Heart left ventricle (tissue), 16 donors: ENCODE measurements around the gene PCARE. TPM values are rescaled to one million over a fixed set of nuclear protein-coding genes. Genes with fewer than 3 reads are reported as not detected.
"Not testable (repeated sequence)": the region's sequence is repeated elsewhere in the genome, so short reads cannot be mapped to it uniquely, and the experiment has no call there.

Experiments used
- ATAC-seq, 4 donors: fragments of 200-7000 bp; cut with Tn5 transposase; one replicate each; pipeline ENCODE4 v1.9.1; 2020 to 2022; ENCODE audit warnings: moderate library complexity in 4 of 4, mild to moderate bottlenecking in 3 of 4, moderate number of reproducible peaks in 1 of 4
- DNase-seq, 5 donors: peaks; one replicate each; pipeline ENCODE4 v3.0.0-alpha.2; 2020
- H3K27ac ChIP-seq, 12 donors: fragments of 200-600 bp; sonication (generic) in 4 of 12; one replicate each; pipeline versions ENCODE4 v1.5.0 to v1.8.0; 2016 to 2022; ENCODE audit warnings: mild to moderate bottlenecking in 2 of 12
- H3K27me3 ChIP-seq, 9 donors: fragments of 200-600 bp; sonication (generic) in 2 of 9; one replicate each; pipeline versions ENCODE4 v1.5.1 to v1.8.0; 2016 to 2022; ENCODE audit warnings: mild to moderate bottlenecking in 3 of 9
- H3K36me3 ChIP-seq, 9 donors: fragments of 200-600 bp; sonication (generic) in 2 of 9; one replicate each; pipeline versions ENCODE4 v1.5.0 to v1.8.0; 2018 to 2022; ENCODE audit warnings: mild to moderate bottlenecking in 2 of 9
- H3K4me1 ChIP-seq, 12 donors: fragments of 200-600 bp; sonication (generic) in 4 of 12; one replicate each; pipeline versions ENCODE4 v1.5.0 to v1.8.0; 2016 to 2022; ENCODE audit warnings: mild to moderate bottlenecking in 3 of 12
- H3K4me3 ChIP-seq, 12 donors: fragments of 200-600 bp; sonication (generic) in 4 of 12; one replicate each; pipeline versions ENCODE4 v1.5.0 to v1.8.0; 2017 to 2022; ENCODE audit warnings: mild to moderate bottlenecking in 9 of 12, moderate library complexity in 4 of 12
- H3K9me3 ChIP-seq, 12 donors: fragments of 200-600 bp; sonication (generic) in 4 of 12; one replicate each; pipeline versions ENCODE4 v1.5.0 to v1.8.0; 2016 to 2022; ENCODE audit warnings: mild to moderate bottlenecking in 1 of 12
- CTCF ChIP-seq, 12 donors: fragments of 200-600 bp; sonication (generic) in 4 of 12; IDR thresholded peaks; one replicate each; pipeline versions ENCODE4 v1.5.0 to v1.8.0; 2018 to 2022; ENCODE audit warnings: antibody characterized with exemption in 12 of 12, mild to moderate bottlenecking in 5 of 12
- POLR2A ChIP-seq, 2 donors: fragments of 450-650 bp; IDR thresholded peaks; one replicate each; pipeline ENCODE4 v1.6.1; 2017; ENCODE audit warnings: antibody characterized with exemption in 2 of 2, mild to moderate bottlenecking in 2 of 2, moderate library complexity in 2 of 2
- WGBS, 4 donors: extraction: QIAGEN DNeasy Blood & Tissue Kit in 2 of 4; methylation state at CpG; one replicate each; pipeline versions ENCODE4 v1.1.5 to v1.1.7; 2013 to 2018; 5-methylcytosine and 5-hydroxymethylcytosine counted together
- intact Hi-C, 10 donors: fragments of 100-400 bp; cut with DNase I; formaldehyde crosslinking; loops; one replicate each; pipeline versions ENCODE4 v1.11.1 to v1.14.2; 2022
- polyA plus RNA-seq, 2 donors: library from polyadenylated mRNA; stranded (reverse); fragments of 200-250 nt; gene quantifications; one replicate each; pipeline ENCODE4 v1.2.3, GENCODE V29; 2013
- total RNA-seq, 9 donors: library from RNA; depleted of rRNA in 2 of 9; stranded (reverse); fragments of >200 nt in 2 of 9; fragmentation: NEBNext Ultra II Directional in 3 of 9; extraction: Animal tissue kit (Norgen Biotek cat#: 25700) in 3 of 9; gene quantifications; one replicate each; pipeline versions ENCODE4 v1.1.0 to v1.2.4, GENCODE V29; 2016 to 2023
- donor health status: ischemic (EF 13 %, LVEDD 7.1; RV severe dilation, severe dysfunction).
- donor health status: healthy with polysubstance abuse.
- donor health status: DM: no; HTN: yes; CAD: no.
- donor health status: DM: no; HTN: no; CAD: no.
- donor health status: ischemic (EF 25% LVEDD 6.9; RV normal size, moderate dysfunction).
- donor health status: ischemic (EF 25% LVEDD 5.7; RV mildly dilated, moderate dysfunction).
- donor health status: healthy.
- donor health status: DM: yes; HTN: yes; CAD: no.
- donor health status: ischemic (EF 35%, LVEDD 5.7; RV mildly dilated, moderate dysfunction).
- donor health status: nonischemic (EF 11% LVEDD 7.7; RV severe dilation, severe dysfunction).
- donor health status: DM: yes; HTN: yes; CAD: no.
- donor health status: PGD.
- donor health status: ischemic (EF 29% LVEDD 5.4; RV normal size, mild dysfunction).
- donor health status: nonischemic (EF 23%, LVEDD 6.1; RV moderate dilation, normal function).

The PCARE gene
- total and polyA plus RNA-seq, 11 donors: 0.10 to 2.4 (median 0.87) TPM

GRCh38 chr2:29097569-29097968, 23.2 kb upstream of the PCARE start:
- Histone ChIP-seq H3K4me1 (no peaks in the 10 kb centered on the region), H3K27ac (no peak overlapping the region), H3K4me3 (no peak overlapping the region), H3K36me3 (no peaks in the 10 kb centered on the region), H3K9me3 (no peaks in the 10 kb centered on the region), H3K27me3 (no peaks in the 10 kb centered on the region)
- 70 to 82% (median 78%) methylated on average over 6 of the region's 6 CpGs for WGBS, 4 donors
- DNase-seq (no peak), ATAC-seq (no peak)
- TF ChIP-seq CTCF (IDR thresholded peaks at IDR 0.05) (no peak), POLR2A (IDR thresholded peaks at IDR 0.05) (no peak)
- intact Hi-C loops: no loop called here

GRCh38 chr2:29096969-29097368, 22.6 kb upstream of the PCARE start:
- 88 to 91% (median 90%) methylated on average over 8 of the region's 8 CpGs for WGBS, 4 donors
- no peak for TF ChIP-seq POLR2A (IDR thresholded peaks at IDR 0.05)
- TF ChIP-seq CTCF (IDR thresholded peaks at IDR 0.05): no peak
- no peak overlapping the region for H3K27ac ChIP-seq
- H3K27me3 ChIP-seq: no peaks in the 10 kb centered on the region
- no peak for ATAC-seq
- no peaks in the 10 kb centered on the region for H3K36me3 ChIP-seq
- H3K4me3 ChIP-seq: no peak overlapping the region
- H3K9me3 ChIP-seq: no peaks in the 10 kb centered on the region
- H3K4me1 ChIP-seq: no peaks in the 10 kb centered on the region
- no peak for DNase-seq
- intact Hi-C loops: no loop called here

DNA sequence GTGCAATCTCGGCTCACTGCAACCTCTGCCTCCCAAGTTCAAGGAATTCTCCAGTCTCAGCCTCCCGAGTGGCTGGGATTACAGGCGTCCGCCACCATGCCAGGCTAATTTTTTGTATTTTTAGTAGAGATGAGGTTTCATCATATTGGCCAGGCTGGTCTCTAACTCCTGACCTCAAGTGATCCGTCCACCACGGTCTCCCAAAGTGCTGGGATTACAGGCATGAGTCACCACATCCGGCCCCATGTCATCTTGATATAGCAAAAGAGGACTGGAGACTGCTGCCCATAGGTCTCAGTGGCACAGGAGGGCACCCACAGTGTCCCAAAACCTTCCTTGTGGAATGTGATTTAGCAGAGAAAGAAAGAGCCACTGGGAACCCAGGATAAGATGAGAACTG, 16.0 kb upstream of the PCARE start:
- ATAC-seq, H3K27ac ChIP-seq, DNase-seq, H3K36me3 ChIP-seq, H3K4me3 ChIP-seq, intact Hi-C loops, H3K9me3 ChIP-seq, H3K27me3 ChIP-seq, H3K4me1 ChIP-seq: not testable (repeated sequence)
- 80 to 89% (median 84%) methylated on average over 7 of the region's 7 CpGs for WGBS, 4 donors

GRCh38 chr2:29084554-29084953, 10.2 kb upstream of the PCARE start:
- ATAC-seq (no peak), DNase-seq (no peak)
- WGBS, 4 donors: 94 to 96% (median 95%) methylated on average over 1 of the region's 1 CpG
- no peak overlapping the region for H3K4me3 ChIP-seq
- H3K36me3 ChIP-seq: no peaks in the 10 kb centered on the region
- no peak overlapping the region for H3K27ac ChIP-seq
- peaks cover 0 to 13% (median 9%) of the 10 kb centered on the region in 12 donors for H3K9me3 ChIP-seq
- no peak for TF ChIP-seq POLR2A (IDR thresholded peaks at IDR 0.05)
- TF ChIP-seq CTCF (IDR thresholded peaks at IDR 0.05): no peak
- peaks cover 0 to 2% (median 0%) of the 10 kb centered on the region in 9 donors for H3K27me3 ChIP-seq
- no peaks in the 10 kb centered on the region for H3K4me1 ChIP-seq
- intact Hi-C loops: no loop called here

DNA sequence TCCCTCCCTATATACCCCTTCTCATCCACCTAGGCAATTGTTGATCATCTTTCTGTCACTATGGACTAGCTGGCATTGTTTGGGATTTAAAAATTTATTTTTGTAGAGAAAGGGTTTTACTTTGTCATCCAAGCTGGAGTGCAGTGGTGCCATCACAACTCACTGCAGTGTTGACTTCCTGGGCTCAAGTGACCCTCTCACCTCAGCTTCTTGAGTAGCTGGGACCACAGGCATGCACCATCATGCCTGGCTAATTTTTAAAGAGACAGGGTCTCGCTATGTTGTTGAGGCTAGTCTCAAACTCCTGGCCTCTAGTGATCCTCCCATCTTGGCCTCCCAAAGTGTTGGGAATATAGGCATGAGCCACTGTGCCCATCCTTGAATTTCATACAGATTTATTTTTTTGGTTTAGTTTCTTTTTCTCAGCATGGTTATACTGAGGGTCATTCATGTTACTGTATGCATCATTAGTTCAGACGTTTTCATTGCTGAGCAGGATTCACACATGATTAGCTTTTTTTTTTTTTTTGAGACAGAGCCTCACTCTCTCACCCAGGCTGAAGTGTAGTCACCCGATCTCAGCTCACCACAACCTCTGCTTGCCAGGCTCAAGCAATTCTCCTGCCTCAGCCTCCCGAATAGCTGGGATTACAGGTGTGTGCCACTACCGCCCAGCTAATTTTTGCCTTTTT, 8.6 kb upstream of the PCARE start:
- no peaks in the 10 kb centered on the region for H3K4me1 ChIP-seq
- H3K27me3 ChIP-seq: no peaks in the 10 kb centered on the region
- 76 to 87% (median 84%) methylated on average over 5 of the region's 5 CpGs for WGBS, 4 donors
- no peaks in the 10 kb centered on the region for H3K36me3 ChIP-seq
- intact Hi-C loops: no loop called here
- H3K9me3 ChIP-seq: peaks cover 0 to 27% (median 13%) of the 10 kb centered on the region in 12 donors
- TF ChIP-seq POLR2A (IDR thresholded peaks at IDR 0.05) (no peak), CTCF (IDR thresholded peaks at IDR 0.05) (no peak)
- H3K4me3 ChIP-seq: no peak overlapping the region
- ATAC-seq: no peak
- DNase-seq: no peak
- H3K27ac ChIP-seq: no peak overlapping the region
